Neural progenitor cell (in vitro differentiated cells): ENCODE data around the gene RNF144B. TPM values are rescaled to one million over a fixed set of nuclear protein-coding genes. Genes with fewer than 3 reads are reported as not detected.

Experiments
- DNase-seq: peaks from one replicate; pipeline ENCODE4 v3.0.0-alpha.2; 2016; ENCODE audit warnings: low spot score
- H2AFZ ChIP-seq: fragments of 200-600 bp; sonication (generic); replicated peaks from 2 replicates; pipeline ENCODE4 v1.6.1; 2016; ENCODE audit warnings: antibody characterized with exemption
- H3F3A ChIP-seq: fragments of 200-600 bp; sonication (generic); 2 replicates; pipeline ENCODE4 v1.6.1; 2016; ENCODE audit warnings: antibody characterized with exemption, low read depth
- H3K27ac ChIP-seq: fragments of 200-600 bp; sonication (generic); 2 replicates; pipeline ENCODE4 v1.5.1; 2016; ENCODE audit warnings: mild to moderate bottlenecking
- H3K27me3 ChIP-seq: fragments of 200-600 bp; sonication (generic); 2 replicates; pipeline ENCODE4 v1.6.1; 2016; ENCODE audit warnings: mild to moderate bottlenecking, moderate library complexity
- H3K36me3 ChIP-seq: fragments of 200-600 bp; sonication (generic); 2 replicates; pipeline ENCODE4 v1.5.1; 2016
- H3K4me1 ChIP-seq: fragments of 200-600 bp; sonication (generic); 2 replicates; pipeline ENCODE4 v1.6.1; 2016; ENCODE audit warnings: mixed run types
- H3K4me2 ChIP-seq: fragments of 200-600 bp; sonication (generic); 2 replicates; pipeline ENCODE4 v1.6.1; 2016
- H3K4me3 ChIP-seq: fragments of 200-600 bp; sonication (generic); 2 replicates; pipeline ENCODE4 v1.5.1; 2016
- H3K79me2 ChIP-seq: fragments of 200-600 bp; sonication (generic); 2 replicates; pipeline ENCODE4 v1.6.1; 2016; ENCODE audit warnings: low read depth
- H3K9ac ChIP-seq: fragments of 200-600 bp; sonication (generic); 2 replicates; pipeline ENCODE4 v1.6.1; 2016
- H3K9me3 ChIP-seq: fragments of 200-600 bp; sonication (generic); 2 replicates; pipeline ENCODE4 v1.5.1; 2016; ENCODE audit warnings: low read depth
- H4K20me1 ChIP-seq: fragments of 200-600 bp; sonication (generic); 2 replicates; pipeline ENCODE4 v1.6.1; 2016; ENCODE audit warnings: low read depth
- H3K27ac Mint-ChIP-seq: 3 replicates; pipeline ENCODE4 v1.8.0; 2021; ENCODE audit warnings: mixed read lengths
- H3K27me3 Mint-ChIP-seq: 2 replicates; pipeline ENCODE4 v1.8.0; 2022; ENCODE audit warnings: low read depth, mild to moderate bottlenecking, inconsistent platforms, moderate library complexity, mixed read lengths; ENCODE audit not compliant: insufficient read depth
- H3K36me3 Mint-ChIP-seq: 3 replicates; pipeline ENCODE4 v1.8.0; 2021; ENCODE audit warnings: mixed read lengths
- H3K4me1 Mint-ChIP-seq: 3 replicates; pipeline ENCODE4 v1.8.0; 2021; ENCODE audit warnings: mixed read lengths
- H3K4me3 Mint-ChIP-seq: 3 replicates; pipeline ENCODE4 v1.8.0; 2021; ENCODE audit warnings: mild to moderate bottlenecking, moderate library complexity, mixed read lengths
- H3K9me3 Mint-ChIP-seq: 3 replicates; pipeline ENCODE4 v1.8.0; 2020; ENCODE audit warnings: mixed read lengths
- CTCF ChIP-seq: fragments of 200-600 bp; sonication (generic); IDR thresholded peaks from 2 replicates; pipeline ENCODE4 v1.5.1; 2017; ENCODE audit warnings: antibody characterized with exemption, mild to moderate bottlenecking
- EZH2 ChIP-seq: fragments of 200-600 bp; sonication (generic); IDR thresholded peaks from 2 replicates; pipeline ENCODE4 v1.6.1; 2017; ENCODE audit warnings: antibody characterized with exemption, mild to moderate bottlenecking, moderate library complexity
- EZH2phosphoT487 ChIP-seq: fragments of 200-600 bp; sonication (generic); IDR thresholded peaks from 2 replicates; pipeline ENCODE4 v1.6.1; 2017; ENCODE audit warnings: antibody characterized with exemption
- total RNA-seq: library from RNA; depleted of rRNA; stranded (reverse); fragments of >200 nt; gene quantifications from 2 replicates; pipeline ENCODE4 v1.2.3, GENCODE V29; 2015; ENCODE audit warnings: low replicate concordance

Gene RNF144B
- total RNA-seq, 1 donor from 2014 or later = 0.75 TPM

DNA sequence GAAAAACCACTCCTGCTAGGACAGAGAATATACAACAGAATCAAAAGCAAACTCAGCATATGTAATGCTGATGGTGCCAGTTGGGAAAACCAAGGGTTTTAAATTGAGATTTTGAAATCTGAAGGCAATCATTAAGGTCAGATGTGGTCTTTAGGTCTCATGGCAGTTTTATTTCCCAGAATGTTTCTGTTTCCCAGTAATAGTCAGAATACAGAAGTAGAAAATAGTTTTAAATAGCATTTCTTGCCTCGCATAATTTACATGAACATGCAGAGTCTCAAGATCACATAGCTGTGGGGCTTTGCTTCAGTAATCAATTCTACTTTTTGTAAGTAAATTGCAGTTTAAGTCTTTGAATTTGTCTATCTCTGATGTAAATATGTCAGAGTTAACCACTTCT lies 58.1 kb downstream of the RNF144B start:
- Mint-ChIP-seq H3K4me3 (no peak overlapping the region), H3K27me3 (no peaks in the 10 kb centered on the region), H3K36me3 (no peaks in the 10 kb centered on the region), H3K4me1 (no peaks in the 10 kb centered on the region), H3K27ac (no peak overlapping the region), H3K9me3 (no peaks in the 10 kb centered on the region)
- Histone ChIP-seq H3F3A (no peaks in the 10 kb centered on the region), H2AFZ (no peak overlapping the region), H3K36me3 (no peaks in the 10 kb centered on the region), H3K4me1 (no peaks in the 10 kb centered on the region), H4K20me1 (no peaks in the 10 kb centered on the region), H3K4me3 (no peak overlapping the region), H3K27me3 (no peaks in the 10 kb centered on the region), H3K27ac (no peak overlapping the region), H3K9ac (no peak overlapping the region), H3K9me3 (no peaks in the 10 kb centered on the region), H3K79me2 (no peaks in the 10 kb centered on the region), H3K4me2 (no peak overlapping the region)
- no peak for TF ChIP-seq EZH2phosphoT487
- no peak for TF ChIP-seq CTCF
- no peak for TF ChIP-seq EZH2
- no peak for DNase-seq

DNA sequence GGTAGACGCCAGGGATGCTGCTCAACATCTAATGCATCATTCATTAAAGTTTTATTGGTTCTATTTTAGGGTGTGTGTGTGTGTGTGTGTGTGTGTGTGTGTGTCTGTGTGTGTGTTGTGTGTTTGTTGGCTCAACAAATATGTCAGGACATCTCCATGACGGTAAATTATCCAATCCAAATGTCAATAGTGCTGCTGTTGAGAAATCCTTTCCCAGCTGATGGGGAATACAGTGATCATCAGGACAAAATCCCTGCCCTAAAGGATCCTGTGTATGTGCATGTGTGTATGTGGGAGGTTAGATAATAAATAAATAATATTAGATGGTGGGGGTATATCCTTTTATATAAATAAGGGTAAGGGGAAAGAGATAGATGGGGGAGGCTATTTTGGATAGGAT lies 59.6 kb downstream of the RNF144B start:
- Histone ChIP-seq H3K9ac (no peak overlapping the region), H3K4me3 (no peak overlapping the region), H3F3A (no peaks in the 10 kb centered on the region), H3K4me2 (no peak overlapping the region), H3K79me2 (no peaks in the 10 kb centered on the region), H2AFZ (no peak overlapping the region), H4K20me1 (no peaks in the 10 kb centered on the region), H3K27me3 (no peaks in the 10 kb centered on the region), H3K4me1 (no peaks in the 10 kb centered on the region), H3K9me3 (no peaks in the 10 kb centered on the region), H3K36me3 (no peaks in the 10 kb centered on the region), H3K27ac (no peak overlapping the region)
- Mint-ChIP-seq H3K9me3 (no peaks in the 10 kb centered on the region), H3K4me3 (no peak overlapping the region), H3K27ac (no peak overlapping the region), H3K36me3 (no peaks in the 10 kb centered on the region), H3K4me1 (no peaks in the 10 kb centered on the region), H3K27me3 (no peaks in the 10 kb centered on the region)
- DNase-seq = no peak
- TF ChIP-seq CTCF (no peak), EZH2phosphoT487 (no peak), EZH2 (no peak)

GRCh38 chr6:18447552-18447951 lies 60.4 kb downstream of the RNF144B start:
- TF ChIP-seq CTCF (no peak), EZH2 (no peak), EZH2phosphoT487 (no peak)
- H3K4me2 ChIP-seq = no peak overlapping the region
- no peaks in the 10 kb centered on the region for H3K27me3 Mint-ChIP-seq
- H3K36me3 Mint-ChIP-seq = no peaks in the 10 kb centered on the region
- no peaks in the 10 kb centered on the region for H4K20me1 ChIP-seq
- no peak overlapping the region for H2AFZ ChIP-seq
- H3F3A ChIP-seq = no peaks in the 10 kb centered on the region
- H3K4me1 ChIP-seq = no peaks in the 10 kb centered on the region
- H3K36me3 ChIP-seq = no peaks in the 10 kb centered on the region
- no peak for DNase-seq
- no peaks in the 10 kb centered on the region for H3K9me3 ChIP-seq
- no peak overlapping the region for H3K9ac ChIP-seq
- no peak overlapping the region for H3K4me3 ChIP-seq
- no peak overlapping the region for H3K4me3 Mint-ChIP-seq
- no peaks in the 10 kb centered on the region for H3K4me1 Mint-ChIP-seq
- no peak overlapping the region for H3K27ac ChIP-seq
- H3K79me2 ChIP-seq = no peaks in the 10 kb centered on the region
- H3K27me3 ChIP-seq = no peaks in the 10 kb centered on the region
- no peaks in the 10 kb centered on the region for H3K9me3 Mint-ChIP-seq
- H3K27ac Mint-ChIP-seq = no peak overlapping the region

GRCh38 chr6:18451756-18452155 lies 64.6 kb downstream of the RNF144B start:
- Histone ChIP-seq H3K9me3 (no peaks in the 10 kb centered on the region), H3K4me1 (no peaks in the 10 kb centered on the region), H3F3A (no peaks in the 10 kb centered on the region), H4K20me1 (no peaks in the 10 kb centered on the region), H3K27me3 (no peaks in the 10 kb centered on the region), H3K4me3 (no peak overlapping the region), H3K36me3 (no peaks in the 10 kb centered on the region), H2AFZ (no peak overlapping the region), H3K4me2 (no peak overlapping the region), H3K79me2 (no peaks in the 10 kb centered on the region), H3K9ac (no peak overlapping the region), H3K27ac (no peak overlapping the region)
- TF ChIP-seq EZH2 (no peak), EZH2phosphoT487 (no peak), CTCF (no peak)
- Mint-ChIP-seq H3K9me3 (no peaks in the 10 kb centered on the region), H3K4me3 (no peak overlapping the region), H3K27me3 (no peaks in the 10 kb centered on the region), H3K27ac (no peak overlapping the region), H3K4me1 (no peaks in the 10 kb centered on the region), H3K36me3 (no peaks in the 10 kb centered on the region)
- no peak for DNase-seq
